Heart right ventricle (tissue), 16 donors: ENCODE measurements around the gene CMIP. TPM values are rescaled to one million over a fixed set of nuclear protein-coding genes. Genes with fewer than 3 reads are reported as not detected.

ENCODE experiments used
- ATAC-seq, 8 donors: fragments of 200-7000 bp; cut with Tn5 transposase; one replicate each; pipeline ENCODE4 v1.9.1; 2020; ENCODE audit warnings: mild to moderate bottlenecking in 8 of 8, moderate library complexity in 8 of 8, moderate number of reproducible peaks in 1 of 8
- DNase-seq, 2 donors: peaks; one replicate each; pipeline ENCODE4 v3.0.0-alpha.2; 2020
- H3K27ac ChIP-seq, 10 donors: fragments of 200-600 bp; sonication (generic) in 2 of 10; one replicate each; pipeline versions ENCODE4 v1.5.0 to v1.8.0; 2020 to 2022; ENCODE audit warnings: mild to moderate bottlenecking in 3 of 10
- H3K27me3 ChIP-seq, 7 donors: fragments of 200-600 bp; one replicate each; pipeline ENCODE4 v1.8.0; 2021 to 2022; ENCODE audit warnings: mild to moderate bottlenecking in 2 of 7
- H3K36me3 ChIP-seq, 9 donors: fragments of 200-600 bp; sonication (generic) in 1 of 9; one replicate each; pipeline versions ENCODE4 v1.5.0 to v1.8.0; 2020 to 2022; ENCODE audit warnings: mild to moderate bottlenecking in 2 of 9
- H3K4me1 ChIP-seq, 9 donors: fragments of 200-600 bp; sonication (generic) in 1 of 9; one replicate each; pipeline versions ENCODE4 v1.5.0 to v1.8.0; 2020 to 2022; ENCODE audit warnings: mild to moderate bottlenecking in 4 of 9
- H3K4me3 ChIP-seq, 10 donors: fragments of 200-600 bp; sonication (generic) in 2 of 10; one replicate each; pipeline versions ENCODE4 v1.5.0 to v1.8.0; 2020 to 2022; ENCODE audit warnings: mild to moderate bottlenecking in 7 of 10, moderate library complexity in 2 of 10
- H3K9me3 ChIP-seq, 11 donors: fragments of 200-600 bp in 10 of 11; sonication (generic) in 2 of 11; one replicate each; pipeline versions ENCODE4 v1.5.0 to v1.8.0; 2013 to 2022; ENCODE audit warnings: mild to moderate bottlenecking in 2 of 11, control low read depth in 1 of 11, moderate library complexity in 1 of 11
- CTCF ChIP-seq, 9 donors: fragments of 200-600 bp; sonication (generic) in 2 of 9; IDR thresholded peaks; one replicate each; pipeline versions ENCODE4 v1.5.0 to v1.8.0; 2021 to 2022; ENCODE audit warnings: antibody characterized with exemption in 9 of 9, mild to moderate bottlenecking in 5 of 9, moderate library complexity in 1 of 9
- WGBS, 2 donors: extraction: QIAGEN DNeasy Blood & Tissue Kit; methylation state at CpG; one replicate each; pipeline ENCODE4 v1.1.7; 2013; ENCODE audit warnings: inconsistent platforms in 1 of 2; 5-methylcytosine and 5-hydroxymethylcytosine counted together
- intact Hi-C, 10 donors: fragments of 100-400 bp; cut with DNase I; formaldehyde crosslinking; loops; one replicate each; pipeline versions ENCODE4 v1.11.1 to v1.14.2; 2022
- polyA plus RNA-seq, 2 donors: library from polyadenylated mRNA; stranded (reverse); fragments of 200-250 nt; gene quantifications; one replicate each; pipeline ENCODE4 v1.2.3, GENCODE V29; 2013
- total RNA-seq, 10 donors: library from RNA; stranded (reverse); fragmentation: NEBNext Ultra II Directional in 3 of 10; extraction: Animal tissue kit (Norgen Biotek cat#: 25700) in 3 of 10; gene quantifications; one replicate each; pipeline versions ENCODE4 v1.2.1 to v1.2.4, GENCODE V29; 2021 to 2023
- donor health status: Arrhythmogenic right ventricular cardiomyopathy.
- donor health status: ischemic (EF 13 %, LVEDD 7.1; RV severe dilation, severe dysfunction).
- donor health status: healthy with polysubstance abuse.
- donor health status: DM: no; HTN: yes; CAD: no.
- donor health status: DM: no; HTN: no; CAD: no.
- donor health status: ischemic (EF 25% LVEDD 6.9; RV normal size, moderate dysfunction).
- donor health status: ischemic (EF 25% LVEDD 5.7; RV mildly dilated, moderate dysfunction).
- donor health status: healthy.
- donor health status: DM: yes; HTN: yes; CAD: no.
- donor health status: Ischemic cardiomyopathy.
- donor health status: ischemic (EF 35%, LVEDD 5.7; RV mildly dilated, moderate dysfunction).
- donor health status: nonischemic (EF 11% LVEDD 7.7; RV severe dilation, severe dysfunction).
- donor health status: DM: yes; HTN: yes; CAD: no.
- donor health status: PGD.
- donor health status: ischemic (EF 29% LVEDD 5.4; RV normal size, mild dysfunction).
- donor health status: nonischemic (EF 23%, LVEDD 6.1; RV moderate dilation, normal function).

CMIP gene
- total and polyA plus RNA-seq, 12 donors, result 5.4 to 32.8 (median 13.0) TPM

GRCh38 chr16:81610144-81610842 lies 165.7 kb downstream of the CMIP start:
- H3K36me3 ChIP-seq, result peaks cover 0 to 44% (median 0%) of the 10 kb centered on the region in 9 donors
- H3K27me3 ChIP-seq, result no peaks in the 10 kb centered on the region
- ATAC-seq (peak; percentile 63 to 85 (median 72)), DNase-seq (peak; percentile 72 to 84)
- WGBS, 2 donors, result 43 to 51% methylated on average over 26 of the region's 26 CpGs
- no peak for TF ChIP-seq CTCF (IDR thresholded peaks at IDR 0.05)
- intact Hi-C loops, result loop anchor here in 5 of 10 donors (5.0 to 10.0 kb wide), 3 partner anchors 58 to 205 kb away; partner anchors contain the start of gene CMIP (in 2 of the 5)
- H3K9me3 ChIP-seq, result no peaks in the 10 kb centered on the region
- peak overlapping the region in 6 of 10 donors; percentile 6 to 35 (median 30) for H3K4me3 ChIP-seq
- peak overlapping the region in 7 of 10 donors; percentile 2 to 86 (median 76) for H3K27ac ChIP-seq
- H3K4me1 ChIP-seq, result peaks cover 10 to 69% (median 56%) of the 10 kb centered on the region in 9 donors

DNA sequence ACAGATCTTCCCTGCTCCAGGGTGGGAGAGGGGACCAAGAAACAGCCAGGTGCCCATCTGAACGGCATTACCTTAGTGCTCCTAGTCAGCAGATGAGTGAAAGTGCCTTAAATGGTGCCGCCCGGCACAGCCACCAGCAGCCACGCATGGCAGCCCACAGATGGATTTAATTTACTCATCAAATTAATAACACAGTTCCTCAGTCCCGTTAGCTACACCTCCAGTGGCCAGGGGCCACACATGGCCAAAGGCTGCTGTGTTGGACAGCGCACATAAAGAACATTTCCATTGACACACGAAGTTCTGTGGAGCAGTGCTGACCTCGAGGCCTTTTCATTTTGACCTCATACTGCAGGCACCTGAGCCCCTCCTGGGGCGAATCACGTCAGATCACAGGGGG lies 166.3 kb downstream of the CMIP start:
- peaks cover 10 to 72% (median 57%) of the 10 kb centered on the region in 9 donors for H3K4me1 ChIP-seq
- ATAC-seq (no peak), DNase-seq (no peak)
- H3K36me3 ChIP-seq, result peaks cover 0 to 44% (median 0%) of the 10 kb centered on the region in 9 donors
- no peaks in the 10 kb centered on the region for H3K27me3 ChIP-seq
- TF ChIP-seq CTCF (IDR thresholded peaks at IDR 0.05), result no peak
- H3K27ac ChIP-seq, result peak overlapping the region in 6 of 10 donors; percentile 7 to 86 (median 77)
- intact Hi-C loops, result loop anchor here in 5 of 10 donors (5.0 to 10.0 kb wide), 3 partner anchors 59 to 206 kb away; partner anchors contain the start of gene CMIP (in 2 of the 5)
- H3K4me3 ChIP-seq, result peak overlapping the region in 5 of 10 donors; percentile 20 to 35 (median 32)
- WGBS, 2 donors, result 91 to 94% methylated on average over 10 of the region's 10 CpGs
- H3K9me3 ChIP-seq, result no peaks in the 10 kb centered on the region

GRCh38 chr16:81611721-81612120 lies 167.1 kb downstream of the CMIP start:
- intact Hi-C loops, result loop anchor here in 5 of 10 donors (1.0 to 10.0 kb wide), 4 partner anchors 59 to 207 kb away; partner anchors contain the start of gene CMIP (in 2 of the 5)
- Histone ChIP-seq H3K27me3 (no peaks in the 10 kb centered on the region), H3K36me3 (peaks cover 0 to 44% (median 0%) of the 10 kb centered on the region in 9 donors), H3K9me3 (no peaks in the 10 kb centered on the region), H3K4me3 (peak overlapping the region in 2 of 10 donors; percentile 11 to 32), H3K27ac (peak overlapping the region; percentile 36 to 86 (median 68)), H3K4me1 (peaks cover 16 to 80% (median 63%) of the 10 kb centered on the region in 9 donors)
- no peak for ATAC-seq
- WGBS, 2 donors, result 69 to 74% methylated on average over 6 of the region's 6 CpGs
- no peak for TF ChIP-seq CTCF (IDR thresholded peaks at IDR 0.05)
- no peak for DNase-seq

GRCh38 chr16:81612351-81613163 lies 167.9 kb downstream of the CMIP start:
- H3K27ac ChIP-seq, result peak overlapping the region; percentile 36 to 86 (median 68)
- peak; percentile 64 to 78 for DNase-seq
- peaks cover 0 to 47% (median 0%) of the 10 kb centered on the region in 9 donors for H3K36me3 ChIP-seq
- TF ChIP-seq CTCF (IDR thresholded peaks at IDR 0.05), result peak in 2 of 9 donors; percentile 6 to 15
- H3K4me3 ChIP-seq, result peak overlapping the region in 1 of 10 donors; percentile 11
- ATAC-seq, result peak; percentile 12 to 83 (median 68)
- H3K4me1 ChIP-seq, result peaks cover 18 to 87% (median 71%) of the 10 kb centered on the region in 9 donors
- H3K27me3 ChIP-seq, result no peaks in the 10 kb centered on the region
- 43 to 48% methylated on average over 17 of the region's 17 CpGs for whole genome bisulfite sequencing, 2 donors
- no peaks in the 10 kb centered on the region for H3K9me3 ChIP-seq
- intact Hi-C loops, result loop anchor here in 5 of 10 donors (1.0 to 10.0 kb wide), 4 partner anchors 60 to 208 kb away; partner anchors contain the start of gene CMIP (in 2 of the 5)
